Stomach (tissue), 9 donors: Measurements from ENCODE around the gene RAB4A. TPM values are rescaled to one million over a fixed set of nuclear protein-coding genes. Genes with fewer than 3 reads are reported as not detected.
"Not testable (repeated sequence)": the region's sequence is repeated elsewhere in the genome, so short reads cannot be mapped to it uniquely, and the experiment has no call there.

Experiments used
- DNase-seq, 2 donors: peaks; one replicate each; pipeline versions ENCODE4 v3.0.0 to v3.0.0-alpha.2; 2013 to 2019
- H3K27ac ChIP-seq, 5 donors: fragments of 200-600 bp in 4 of 5; sonication (generic) in 4 of 5; one replicate each; pipeline ENCODE4 v1.5.1; 2013 to 2019; ENCODE audit warnings: mild to moderate bottlenecking in 1 of 5, moderate library complexity in 1 of 5
- H3K27me3 ChIP-seq, 3 donors: fragments of 200-600 bp; sonication (generic); one replicate each; pipeline ENCODE4 v1.5.1; 2017 to 2019; ENCODE audit warnings: mixed run types in 1 of 3
- H3K36me3 ChIP-seq, 4 donors: fragments of 200-600 bp; sonication (generic); 1 replicate in 3 of 4; 2 replicates in 1 of 4; pipeline ENCODE4 v1.5.1; 2016 to 2019
- H3K4me1 ChIP-seq, 4 donors: fragments of 200-600 bp; sonication (generic); one replicate each; pipeline ENCODE4 v1.5.1; 2016 to 2019
- H3K4me3 ChIP-seq, 4 donors: fragments of 200-600 bp; sonication (generic) in 3 of 4; one replicate each; pipeline ENCODE4 v1.5.1; 2016 to 2019; ENCODE audit warnings: mild to moderate bottlenecking in 1 of 4
- H3K9me3 ChIP-seq, 4 donors: fragments of 200-600 bp; sonication (generic); one replicate each; pipeline ENCODE4 v1.5.1; 2016 to 2019
- EP300 ChIP-seq: sonication (generic); formaldehyde crosslinking; IDR thresholded peaks from one replicate; pipeline ENCODE4 v1.6.1; 2017; ENCODE audit warnings: antibody characterized with exemption
- POLR2A ChIP-seq, 4 donors: fragments of 450-650 bp; IDR thresholded peaks; one replicate each; pipeline ENCODE4 v1.6.1; 2016; ENCODE audit warnings: antibody characterized with exemption in 4 of 4, control low read depth in 2 of 4, mild to moderate bottlenecking in 1 of 4, moderate library complexity in 1 of 4
- POLR2AphosphoS5 ChIP-seq, 3 donors: sonication (generic); formaldehyde crosslinking; IDR thresholded peaks; one replicate each; pipeline ENCODE4 v1.6.1; 2016; ENCODE audit warnings: antibody characterized with exemption in 3 of 3
- WGBS, 5 donors: extraction: QIAGEN DNeasy Blood & Tissue Kit in 3 of 5; methylation state at CpG; one replicate each; pipeline versions ENCODE4 v1.1.5 to v1.1.7; 2013 to 2018; 5-methylcytosine and 5-hydroxymethylcytosine counted together
- intact Hi-C: fragments of 100-400 bp; cut with DNase I; formaldehyde crosslinking; loops from one replicate; pipeline ENCODE4 v1.15.1; 2023; ENCODE audit warnings: low total_unique reads
- polyA plus RNA-seq, 3 donors: library from polyadenylated mRNA; stranded (reverse); fragments of 200-250 nt; gene quantifications; one replicate each; pipeline ENCODE4 v1.2.3, GENCODE V29; 2013
- total RNA-seq, 5 donors: library from RNA; depleted of rRNA; stranded (reverse); fragments of >200 nt; gene quantifications; one replicate each; pipeline versions ENCODE4 v1.1.0 to v1.2.3, GENCODE V29; 2014 to 2016
- TF ChIP-seq, protein P1 (sequence below), 7 experiments: fragments of 450-650 bp in 4 of 7; fragments of 200-600 bp in 3 of 7; sonication (generic) in 3 of 7; IDR thresholded peaks; one replicate each; pipeline ENCODE4 v1.5.1; 2016 to 2019; ENCODE audit warnings: antibody characterized with exemption in 7 of 7, control low read depth in 2 of 7, mild to moderate bottlenecking in 1 of 7
- donor health status: healthy with polysubstance abuse.
- donor health status: Bipolar disorder and iron deficiency.
- donor health status: healthy.

RAB4A gene
- total and polyA plus RNA-seq, 8 donors, result 24.1 to 277 (median 46.8) TPM

DNA sequence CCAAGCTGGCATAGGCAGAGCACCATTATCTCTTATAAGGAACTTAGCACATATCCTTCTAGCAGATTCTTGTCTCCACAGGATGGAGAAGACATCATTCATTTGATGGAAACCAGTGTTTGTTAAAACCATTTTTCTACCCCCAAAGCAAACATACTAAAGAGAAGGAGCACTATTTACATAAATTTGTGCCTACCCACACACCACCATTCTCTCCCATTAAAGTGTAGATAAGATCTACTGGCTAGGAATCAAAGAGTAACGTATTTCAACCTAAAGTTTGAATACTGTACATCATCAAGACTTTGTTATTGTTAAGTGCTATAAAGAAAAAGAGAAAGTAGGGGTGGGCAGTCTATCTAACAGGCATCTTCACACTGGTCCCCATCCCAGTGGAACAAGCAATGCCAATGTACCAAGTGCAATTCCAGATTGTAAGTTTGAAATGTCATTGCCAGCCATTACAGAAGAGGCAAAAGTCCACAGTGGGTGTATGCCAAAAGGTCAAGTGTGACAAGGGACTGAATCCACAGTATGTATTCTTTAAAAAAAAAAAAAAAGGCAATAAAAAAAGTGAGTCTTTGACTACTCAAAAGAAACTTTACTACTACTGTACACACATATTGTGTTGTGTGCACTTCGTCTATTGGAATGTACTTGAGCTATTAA is 53.1 kb downstream of the RAB4A start:
- Histone ChIP-seq H3K4me3 (no peak overlapping the region), H3K9me3 (no peaks in the 10 kb centered on the region), H3K27ac (no peak overlapping the region), H3K36me3 (peaks cover 16 to 72% (median 66%) of the 10 kb centered on the region in 4 donors), H3K27me3 (no peaks in the 10 kb centered on the region), H3K4me1 (peaks cover 0 to 10% (median 0%) of the 10 kb centered on the region in 4 donors)
- no peak for DNase-seq
- intact Hi-C loops, result no loop called here
- TF ChIP-seq POLR2A (IDR thresholded peaks at IDR 0.05) (no peak), EP300 (no peak), POLR2AphosphoS5 (IDR thresholded peaks at IDR 0.05) (no peak)
- TF ChIP-seq, protein P1, sequence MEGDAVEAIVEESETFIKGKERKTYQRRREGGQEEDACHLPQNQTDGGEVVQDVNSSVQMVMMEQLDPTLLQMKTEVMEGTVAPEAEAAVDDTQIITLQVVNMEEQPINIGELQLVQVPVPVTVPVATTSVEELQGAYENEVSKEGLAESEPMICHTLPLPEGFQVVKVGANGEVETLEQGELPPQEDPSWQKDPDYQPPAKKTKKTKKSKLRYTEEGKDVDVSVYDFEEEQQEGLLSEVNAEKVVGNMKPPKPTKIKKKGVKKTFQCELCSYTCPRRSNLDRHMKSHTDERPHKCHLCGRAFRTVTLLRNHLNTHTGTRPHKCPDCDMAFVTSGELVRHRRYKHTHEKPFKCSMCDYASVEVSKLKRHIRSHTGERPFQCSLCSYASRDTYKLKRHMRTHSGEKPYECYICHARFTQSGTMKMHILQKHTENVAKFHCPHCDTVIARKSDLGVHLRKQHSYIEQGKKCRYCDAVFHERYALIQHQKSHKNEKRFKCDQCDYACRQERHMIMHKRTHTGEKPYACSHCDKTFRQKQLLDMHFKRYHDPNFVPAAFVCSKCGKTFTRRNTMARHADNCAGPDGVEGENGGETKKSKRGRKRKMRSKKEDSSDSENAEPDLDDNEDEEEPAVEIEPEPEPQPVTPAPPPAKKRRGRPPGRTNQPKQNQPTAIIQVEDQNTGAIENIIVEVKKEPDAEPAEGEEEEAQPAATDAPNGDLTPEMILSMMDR (IDR thresholded peaks at IDR 0.05), result no peak
- WGBS, 5 donors, result 69 to 85% (median 73%) methylated on average over 2 of the region's 2 CpGs

- intact Hi-C loops, result no loop called here
- H3K4me3 ChIP-seq, result no peak overlapping the region
- WGBS, 5 donors, result 66 to 88% (median 77%) methylated on average over 2 of the region's 2 CpGs
- H3K27ac ChIP-seq, result peak overlapping the region in 3 of 5 donors; percentile 9 to 36 (median 15)
- no peaks in the 10 kb centered on the region for H3K27me3 ChIP-seq
- peaks cover 0 to 10% (median 0%) of the 10 kb centered on the region in 4 donors for H3K4me1 ChIP-seq
- TF ChIP-seq POLR2A (IDR thresholded peaks at IDR 0.05) (no peak), POLR2AphosphoS5 (IDR thresholded peaks at IDR 0.05) (no peak), EP300 (no peak)
- TF ChIP-seq, protein P1 (IDR thresholded peaks at IDR 0.05), result no peak
- H3K36me3 ChIP-seq, result peaks cover 9 to 69% (median 54%) of the 10 kb centered on the region in 4 donors
- no peaks in the 10 kb centered on the region for H3K9me3 ChIP-seq
- no peak for DNase-seq
Measured at GRCh38 chr1:229325401-229325800, 54.5 kb downstream of the RAB4A start.

DNA sequence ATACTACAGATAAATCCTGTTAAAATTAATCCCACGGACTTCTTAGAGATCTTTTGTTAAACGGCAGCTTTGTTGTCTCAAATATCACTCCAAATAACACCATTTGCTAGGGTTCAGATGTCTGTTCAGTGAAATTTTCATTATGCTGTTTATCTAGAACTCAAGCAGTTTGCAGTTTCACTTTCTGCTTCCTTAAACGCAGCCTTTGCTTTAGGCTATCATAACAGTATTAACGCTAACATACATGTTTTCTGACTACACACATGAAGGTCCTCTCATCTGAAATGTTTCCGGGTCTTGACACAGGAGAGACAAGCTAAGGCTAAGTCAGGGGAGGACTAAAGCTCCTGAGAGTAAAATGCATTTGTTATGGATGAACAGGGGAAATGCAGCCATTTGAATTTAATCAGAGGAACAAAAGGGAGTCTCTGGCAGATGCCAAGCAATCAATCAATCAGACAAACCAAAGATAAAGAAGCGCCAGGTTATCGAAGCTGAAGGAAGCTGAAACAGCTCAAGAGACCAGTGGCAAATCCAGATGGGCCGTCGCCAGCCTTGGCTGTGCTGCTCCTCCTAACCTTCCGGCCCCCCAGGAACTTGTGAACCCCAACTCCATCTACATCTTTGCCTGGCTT is 55.1 kb downstream of the RAB4A start:
- intact Hi-C loops, result no loop called here
- H3K4me3 ChIP-seq, result no peak overlapping the region
- 54 to 80% (median 69%) methylated on average over 10 of the region's 10 CpGs for WGBS, 5 donors
- H3K9me3 ChIP-seq, result no peaks in the 10 kb centered on the region
- peak overlapping the region in 3 of 5 donors; percentile 9 to 36 (median 15) for H3K27ac ChIP-seq
- H3K36me3 ChIP-seq, result peaks cover 9 to 64% (median 48%) of the 10 kb centered on the region in 4 donors
- no peak for TF ChIP-seq POLR2A (IDR thresholded peaks at IDR 0.05)
- TF ChIP-seq POLR2AphosphoS5 (IDR thresholded peaks at IDR 0.05), result no peak
- TF ChIP-seq, protein P1 (IDR thresholded peaks at IDR 0.05), result no peak
- TF ChIP-seq EP300, result no peak
- DNase-seq, result no peak
- H3K27me3 ChIP-seq, result no peaks in the 10 kb centered on the region
- peaks cover 0 to 10% (median 0%) of the 10 kb centered on the region in 4 donors for H3K4me1 ChIP-seq

- no peak overlapping the region for H3K4me3 ChIP-seq
- WGBS, 5 donors, result 91 to 98% (median 92%) methylated on average over 12 of the region's 12 CpGs
- intact Hi-C loops, result no loop called here
- peaks cover 0 to 10% (median 0%) of the 10 kb centered on the region in 4 donors for H3K4me1 ChIP-seq
- no peaks in the 10 kb centered on the region for H3K9me3 ChIP-seq
- TF ChIP-seq EP300 (no peak), POLR2A (IDR thresholded peaks at IDR 0.05) (no peak), POLR2AphosphoS5 (IDR thresholded peaks at IDR 0.05) (no peak)
- TF ChIP-seq, protein P1 (IDR thresholded peaks at IDR 0.05), result no peak
- peaks cover 9 to 57% (median 45%) of the 10 kb centered on the region in 4 donors for H3K36me3 ChIP-seq
- H3K27ac ChIP-seq, result no peak overlapping the region
- DNase-seq, result no peak
- H3K27me3 ChIP-seq, result no peaks in the 10 kb centered on the region
Measured at GRCh38 chr1:229326601-229327000, 55.7 kb downstream of the RAB4A start.

GRCh38 chr1:229327765-229328164 is 56.9 kb downstream of the RAB4A start:
- H3K4me3 ChIP-seq, H3K4me1 ChIP-seq, H3K27ac ChIP-seq, H3K27me3 ChIP-seq, intact Hi-C loops, H3K9me3 ChIP-seq, DNase-seq: not testable (repeated sequence)
- peaks cover 4 to 51% (median 36%) of the 10 kb centered on the region in 4 donors for H3K36me3 ChIP-seq
- WGBS, 5 donors, result 90 to 94% (median 92%) methylated on average over 6 of the region's 6 CpGs
